Left forelimb (tissue), 1 donor: Measurements from ENCODE around the gene OR7C1.
"Not testable (repeated sequence)": the region's sequence is repeated elsewhere in the genome, so short reads cannot be mapped to it uniquely, and the experiment has no call there.

ENCODE experiments used
- DNase-seq: peaks from one replicate; pipeline ENCODE4 v3.0.0-alpha.2; 2018; ENCODE audit warnings: low spot score

The OR7C1 gene

GRCh38 chr19:14784730-14785101 is 50.3 kb downstream of the OR7C1 start:
- not testable (repeated sequence) for DNase-seq

GRCh38 chr19:14783410-14783998 is 51.5 kb downstream of the OR7C1 start:
- not testable (repeated sequence) for DNase-seq

- DNase-seq, result no peak
These were observed 52.2 kb downstream of the OR7C1 start for GRCh38 chr19:14782626-14783409.

- not testable (repeated sequence) for DNase-seq
These were observed 53.1 kb downstream of the OR7C1 start for GRCh38 chr19:14781713-14782536.

- not testable (repeated sequence) for DNase-seq
These were observed 54.3 kb downstream of the OR7C1 start for GRCh38 chr19:14780622-14781225.

DNA sequence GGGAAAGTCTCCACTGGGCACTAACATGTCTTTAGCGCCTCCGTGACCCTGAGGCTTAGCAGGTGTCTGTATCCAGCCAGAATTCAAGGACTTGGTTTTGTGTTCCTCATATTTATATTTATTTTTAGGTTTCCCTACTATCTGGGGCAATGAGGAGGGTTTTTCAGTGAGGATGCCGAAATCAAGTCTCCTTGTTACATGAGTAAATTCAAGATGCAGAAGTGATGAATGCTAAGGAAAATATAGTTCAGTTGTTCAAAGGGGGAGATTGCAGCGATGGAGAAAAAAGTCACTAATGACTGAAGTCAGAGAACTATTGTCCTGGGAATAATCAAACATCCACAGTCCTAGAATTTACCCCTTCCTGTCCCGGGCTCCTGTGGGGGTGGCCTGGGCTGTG is 55.8 kb downstream of the OR7C1 start:
- no peak for DNase-seq

- not testable (repeated sequence) for DNase-seq
These were observed 56.7 kb downstream of the OR7C1 start, which contains the start of gene ADGRE2 for GRCh38 chr19:14778110-14778845. ADGRE2 (minus strand) TSS chr19:14778560; CDS start chr19:14776756, 1,804 bp downstream.

DNA sequence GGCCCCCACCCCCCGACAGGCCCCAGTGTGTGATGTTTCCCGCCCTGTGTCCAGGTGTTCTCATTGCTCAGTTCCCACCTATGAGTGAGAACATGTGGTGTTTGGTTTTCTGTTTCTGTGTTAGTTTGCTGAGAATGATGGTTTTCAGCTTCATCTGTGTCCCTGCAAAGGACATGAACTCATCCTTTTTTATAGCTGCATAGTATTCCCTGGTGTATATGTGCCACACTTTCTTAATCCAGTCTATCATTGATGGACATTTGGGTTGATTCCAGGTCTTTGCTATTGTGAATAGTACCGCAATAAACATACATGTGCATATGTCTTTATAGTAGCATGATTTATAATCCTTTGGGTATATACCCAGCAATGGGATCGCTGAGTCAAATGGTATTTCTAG is 57.3 kb downstream of the OR7C1 start:
- DNase-seq, result not testable (repeated sequence)

DNA sequence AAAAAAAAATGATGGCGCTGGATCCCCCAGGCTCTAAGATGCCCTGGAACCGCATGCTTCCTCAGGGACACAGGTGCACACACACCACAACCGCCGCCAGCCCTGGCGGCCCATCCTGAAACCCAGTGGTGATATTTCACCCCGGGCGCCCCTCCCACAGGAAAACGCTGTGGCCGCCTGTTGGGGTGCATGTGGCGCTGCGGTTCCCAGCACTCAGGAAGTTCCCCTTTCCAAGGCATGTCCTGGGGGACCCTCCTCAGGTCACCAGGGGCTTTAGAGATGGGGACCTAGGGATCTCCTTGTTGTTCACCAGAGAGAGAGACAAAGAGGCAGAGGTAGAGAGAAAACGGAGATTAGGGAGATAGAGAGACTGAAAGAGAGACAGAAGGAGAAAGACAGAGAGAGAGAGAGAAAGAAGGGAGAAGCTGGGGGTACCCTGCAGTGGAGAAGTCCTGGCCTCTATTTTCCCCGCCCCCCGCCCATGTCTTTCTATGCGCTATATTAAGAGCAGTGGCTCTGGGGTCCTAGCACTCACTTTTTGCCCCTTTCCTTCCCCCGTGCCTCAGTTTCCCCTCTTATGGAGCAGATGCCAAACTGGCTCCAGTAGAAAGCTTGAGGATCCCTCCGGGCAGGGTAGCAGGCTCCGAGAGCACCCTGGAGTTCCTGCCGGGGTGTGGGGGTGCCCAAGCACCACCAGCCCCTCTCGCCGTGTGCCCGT is 59.0 kb downstream of the OR7C1 start:
- no peak for DNase-seq

- DNase-seq, result not testable (repeated sequence)
These were observed 59.7 kb downstream of the OR7C1 start for GRCh38 chr19:14775326-14775725.

GRCh38 chr19:14774373-14774772 is 60.6 kb downstream of the OR7C1 start:
- no peak for DNase-seq

DNA sequence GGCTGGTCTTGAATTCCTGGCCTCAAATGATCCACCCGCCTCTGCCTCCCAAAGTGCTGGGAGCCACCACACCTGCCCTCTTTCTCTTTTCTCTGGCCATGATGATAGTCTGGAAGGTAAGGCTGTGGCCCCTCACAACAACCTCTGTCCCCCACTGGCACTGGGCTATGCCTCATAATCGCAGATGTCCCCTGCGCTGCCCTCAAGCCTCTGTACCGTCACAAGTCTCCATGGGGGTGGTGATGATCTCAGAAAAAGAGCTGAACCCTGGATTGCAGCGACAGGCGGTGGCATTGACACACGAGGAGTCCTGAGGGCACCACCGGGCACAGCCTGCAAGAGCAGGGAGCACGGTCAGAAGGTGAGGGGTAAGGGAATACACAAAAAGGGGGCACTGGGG is 61.3 kb downstream of the OR7C1 start:
- not testable (repeated sequence) for DNase-seq

DNA sequence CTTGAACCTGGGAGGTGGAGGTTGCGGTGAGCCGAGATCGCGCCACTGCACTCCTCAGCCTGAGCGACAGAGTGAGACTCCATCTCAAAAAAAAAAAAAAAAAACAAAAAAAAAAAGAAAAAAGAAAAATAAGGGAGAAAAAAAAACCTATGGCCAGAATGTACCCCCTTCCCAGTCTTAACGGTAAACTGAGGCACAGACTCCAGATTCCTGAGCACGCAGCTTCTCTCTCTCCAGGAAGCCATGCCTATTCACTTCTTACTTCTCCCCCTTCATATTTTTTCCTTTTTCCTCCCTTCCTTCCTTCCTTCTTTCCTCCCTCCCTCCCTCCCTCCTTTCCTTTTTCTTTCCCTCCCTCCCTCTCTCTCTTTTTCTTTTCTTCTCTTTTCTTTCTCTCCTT is 62.0 kb downstream of the OR7C1 start:
- no peak for DNase-seq

DNA sequence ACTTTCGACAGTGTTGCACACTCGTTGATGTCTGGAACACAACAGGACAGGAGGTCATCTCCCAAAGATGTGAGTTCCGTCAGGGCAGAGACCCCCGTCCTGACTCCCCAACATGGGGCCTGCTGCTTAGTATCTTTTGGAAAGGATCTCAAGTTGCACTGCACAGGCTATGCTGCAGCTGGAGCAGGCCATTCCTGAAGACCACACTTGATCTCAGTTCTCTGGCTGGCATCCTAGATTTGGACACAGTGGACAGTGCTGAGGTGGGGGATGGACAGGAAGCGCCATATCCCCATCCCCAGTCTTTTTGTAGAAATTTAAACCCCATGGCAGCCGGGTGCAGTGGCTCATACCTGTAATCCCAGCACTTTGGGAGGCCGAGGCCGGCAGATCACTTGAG is 62.5 kb downstream of the OR7C1 start:
- DNase-seq, result no peak

DNA sequence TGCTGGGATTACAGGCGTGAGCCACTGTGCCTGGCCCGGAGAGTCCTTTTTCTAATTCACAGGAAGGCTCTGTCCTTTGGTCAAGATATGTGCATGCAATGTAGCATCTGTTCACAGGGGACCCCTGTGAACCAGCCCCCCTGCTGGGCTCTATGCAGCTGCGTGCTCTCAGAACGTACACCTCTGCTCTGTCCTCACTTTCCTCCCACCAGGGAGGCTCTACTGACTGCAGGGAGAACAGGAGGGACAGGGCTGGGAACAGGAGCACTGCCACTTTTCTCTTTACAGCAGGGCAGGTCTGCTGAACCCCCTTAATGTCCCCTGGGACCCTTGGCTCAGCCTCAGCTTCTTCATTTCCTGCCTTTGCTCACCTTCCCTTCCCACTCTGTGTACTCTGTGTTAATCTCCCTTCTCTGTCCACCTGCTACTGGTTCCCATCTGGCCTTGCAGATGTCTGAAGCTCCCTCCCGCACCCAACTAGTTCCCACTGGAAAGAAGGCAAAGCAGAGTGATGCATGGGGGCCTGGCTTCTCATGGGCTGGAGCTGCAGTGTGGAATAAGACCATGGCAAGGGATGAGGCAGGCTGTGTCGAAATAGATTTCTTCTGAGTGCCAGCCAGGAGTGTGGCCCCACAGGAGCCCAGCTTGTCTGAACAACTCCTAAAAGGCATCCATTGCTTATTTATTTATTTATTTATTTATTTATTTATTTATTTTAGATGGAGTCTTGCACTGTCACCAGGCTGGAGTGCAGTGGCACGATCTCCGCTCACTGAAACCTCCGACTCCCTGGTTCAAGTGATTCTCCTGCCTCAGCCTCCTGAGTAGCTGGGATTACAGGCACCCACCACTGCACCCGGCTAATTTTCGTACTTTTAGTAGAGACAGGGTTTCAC is 63.8 kb downstream of the OR7C1 start:
- no peak for DNase-seq

GRCh38 chr19:14770136-14770535 is 64.8 kb downstream of the OR7C1 start:
- DNase-seq, result no peak

DNA sequence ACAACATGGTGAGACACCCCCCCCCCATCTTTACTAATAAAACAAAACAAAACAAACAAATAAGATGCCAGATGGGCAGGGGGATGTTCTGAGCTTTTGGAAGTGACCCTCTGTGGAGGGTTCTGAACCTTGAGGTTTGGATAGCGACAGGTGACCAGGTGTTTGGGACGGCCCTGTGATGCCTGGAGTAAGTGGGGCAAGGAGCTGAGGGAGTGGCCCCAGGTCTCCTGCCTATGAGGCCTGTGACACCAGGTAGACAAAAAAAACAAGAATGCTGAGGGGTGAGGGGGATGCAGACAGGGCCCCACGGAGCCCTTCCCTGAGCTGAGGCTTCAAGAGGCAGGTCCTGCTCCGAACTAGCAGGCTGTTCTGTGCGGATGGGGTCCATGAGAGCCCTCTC is 65.8 kb downstream of the OR7C1 start:
- no peak for DNase-seq

GRCh38 chr19:14768001-14768400 is 67.0 kb downstream of the OR7C1 start:
- no peak for DNase-seq

DNA sequence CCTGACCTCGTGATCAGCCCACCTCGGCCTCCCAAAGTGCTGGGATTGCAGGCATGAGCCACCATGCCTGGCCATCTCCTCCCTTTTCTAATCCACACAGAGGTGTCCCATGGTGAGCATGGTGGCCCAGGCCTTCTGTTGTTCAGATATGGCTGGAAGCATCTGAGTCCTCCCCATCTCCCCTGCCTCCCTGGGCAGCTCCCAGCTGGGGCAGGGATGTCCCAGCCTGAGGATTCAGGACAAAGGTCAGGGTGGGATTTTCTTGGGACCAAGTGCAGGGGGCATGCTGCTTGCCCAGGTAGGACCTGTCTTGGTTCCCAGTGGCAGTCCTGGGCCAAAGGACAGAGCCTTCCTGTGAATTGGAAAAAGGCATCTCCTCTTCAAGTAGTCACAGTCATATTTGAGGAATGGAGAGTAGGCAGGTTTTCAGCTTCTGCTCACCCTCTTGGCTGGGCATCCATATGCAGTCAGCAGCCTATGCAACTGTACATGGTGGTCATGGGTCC is 67.5 kb downstream of the OR7C1 start:
- no peak for DNase-seq

DNA sequence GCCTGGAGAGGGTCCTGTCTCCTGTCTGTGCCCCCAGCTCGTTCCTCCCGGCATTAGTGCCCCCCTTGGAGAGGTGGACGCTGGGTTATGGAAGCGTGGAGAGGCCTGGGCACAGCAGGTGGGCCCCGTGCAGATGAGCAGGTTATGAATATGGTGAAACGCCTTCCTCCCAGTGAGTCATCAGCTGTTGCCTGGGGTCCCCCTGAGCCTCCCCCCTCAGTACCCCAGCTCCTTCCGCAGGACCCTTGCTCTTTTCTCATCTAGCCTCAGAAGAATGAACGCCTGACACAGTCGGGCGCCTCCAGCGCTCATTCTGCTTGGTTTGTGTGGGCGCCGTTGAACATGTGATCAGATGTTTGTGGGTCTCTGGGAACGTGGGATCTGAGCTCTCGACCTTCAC is 69.1 kb downstream of the OR7C1 start:
- DNase-seq, result not testable (repeated sequence)
